ENCODE results near the gene ANAPC4.
A peak's percentile ranks its signal among the peaks of the same experiment; 100 is the strongest.

Gene ANAPC4

DNA sequence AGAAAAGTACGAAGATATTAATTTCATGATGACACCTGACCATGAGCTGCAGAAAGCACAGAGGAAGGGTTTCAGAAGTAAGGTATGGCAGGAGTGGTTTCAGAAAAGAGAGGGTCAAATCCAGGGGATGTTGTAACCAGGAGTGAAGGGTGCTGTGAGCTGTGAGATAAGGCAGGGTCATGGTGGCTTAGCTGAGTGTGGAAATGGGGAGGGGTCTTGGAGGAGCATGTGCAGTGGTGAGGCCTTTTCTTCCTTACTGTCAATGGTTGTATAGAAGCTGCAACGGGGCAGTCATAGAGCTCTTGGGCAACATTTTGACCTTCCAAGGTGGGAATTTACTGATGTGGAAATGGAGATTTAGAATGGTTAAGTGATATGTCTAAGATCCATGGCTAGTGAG, 2.5 kb downstream of the ANAPC4 start:
- no peak for DNase-seq

DNA sequence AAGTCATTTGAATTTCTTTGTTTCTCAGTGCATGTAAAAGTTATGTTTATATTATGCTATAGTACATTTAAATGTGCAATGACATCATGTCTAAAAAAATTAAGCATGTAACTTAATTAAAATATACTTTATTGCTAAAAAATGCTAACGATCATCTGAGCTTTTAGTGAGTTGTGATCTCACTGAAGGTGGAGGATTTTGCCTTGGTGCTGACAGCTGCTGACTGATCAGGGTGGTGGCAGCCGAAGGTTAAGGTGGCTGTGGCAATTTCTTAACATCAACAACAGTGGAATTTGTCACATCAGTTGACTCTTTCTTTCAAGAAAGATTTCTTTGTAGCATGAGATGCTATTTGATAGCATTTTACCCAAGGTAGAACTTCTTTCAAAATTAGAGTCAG, 6.6 kb downstream of the ANAPC4 start:
- no peak for DNase-seq

DNA sequence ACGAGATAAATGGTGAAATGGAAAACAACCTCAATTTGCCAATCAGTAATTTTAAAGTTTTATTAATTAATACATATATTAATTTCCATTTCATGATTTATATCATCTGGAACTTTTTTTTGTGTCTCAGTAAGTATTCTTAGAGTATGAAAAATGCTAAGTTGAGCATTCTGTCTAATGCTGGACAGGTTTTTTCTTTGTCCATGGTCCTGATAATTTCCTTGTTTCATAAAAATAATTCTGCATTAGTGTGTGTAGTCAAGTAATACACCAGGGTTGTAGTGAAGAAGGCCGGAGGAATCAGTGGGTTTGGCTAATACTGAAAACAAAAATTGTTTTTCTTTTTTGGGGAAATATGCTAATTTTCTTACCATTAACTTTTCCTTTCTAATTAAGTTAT, 9.9 kb downstream of the ANAPC4 start:
- DNase-seq, result no peak

DNA sequence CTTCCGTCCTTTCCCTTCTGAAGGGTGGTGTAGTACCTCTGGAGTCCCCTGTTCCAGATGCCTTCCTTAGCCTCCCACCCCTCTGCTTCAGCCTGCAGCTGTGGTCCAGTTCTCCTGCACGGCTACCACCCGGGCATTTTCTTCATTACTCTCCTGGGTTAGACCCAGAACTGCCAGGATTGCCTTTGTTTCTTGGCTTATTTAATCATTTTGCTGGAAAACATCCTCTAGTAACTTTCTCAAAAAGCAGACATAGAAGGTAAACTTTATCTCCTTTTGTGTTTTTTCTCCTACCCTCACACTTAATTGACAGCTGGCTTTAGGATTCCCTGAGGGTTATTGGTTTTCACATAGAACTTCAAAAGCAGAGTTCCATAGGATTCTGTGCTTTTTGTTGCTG, 20.2 kb downstream of the ANAPC4 start:
- no peak for DNase-seq

DNA sequence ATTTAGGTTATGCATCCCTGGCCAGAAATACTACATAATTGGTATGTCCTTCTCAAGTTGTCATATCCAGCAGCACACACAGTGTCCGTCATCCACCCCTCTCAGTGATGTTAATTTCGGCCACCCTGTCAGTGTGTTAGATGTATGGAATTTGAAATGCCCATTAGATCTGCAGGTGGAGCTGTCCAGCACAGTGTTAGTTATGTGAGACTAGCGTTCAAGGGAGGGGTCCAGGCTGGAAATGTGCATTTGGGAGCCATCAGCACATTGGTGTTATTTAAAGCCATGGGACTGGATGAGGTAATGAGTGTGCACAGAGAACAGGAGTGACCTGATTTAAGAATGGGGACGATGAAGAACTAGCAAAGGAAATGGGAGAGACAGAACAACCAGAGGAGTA, 22.4 kb downstream of the ANAPC4 start:
- DNase-seq, result no peak

DNA sequence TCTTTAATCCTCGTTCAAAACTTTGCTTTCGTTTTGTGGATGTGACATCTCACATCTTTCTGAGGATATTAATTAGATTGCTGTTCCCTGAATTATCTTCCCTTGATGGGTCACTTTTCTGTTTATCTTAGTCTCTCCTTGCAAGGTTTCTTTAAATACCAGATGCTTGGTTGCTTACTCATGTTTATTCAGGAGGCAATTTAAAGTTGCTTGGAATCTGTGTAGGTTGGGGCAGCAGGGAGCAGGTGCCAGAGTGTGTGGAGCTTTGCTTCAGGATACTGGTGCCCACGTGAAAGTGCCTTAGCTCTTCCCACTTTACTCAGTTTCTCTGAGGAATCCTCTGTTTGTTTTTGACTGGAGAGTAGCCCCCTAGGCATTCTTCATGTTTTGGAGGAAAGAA, 24.0 kb downstream of the ANAPC4 start:
- no peak for DNase-seq

DNA sequence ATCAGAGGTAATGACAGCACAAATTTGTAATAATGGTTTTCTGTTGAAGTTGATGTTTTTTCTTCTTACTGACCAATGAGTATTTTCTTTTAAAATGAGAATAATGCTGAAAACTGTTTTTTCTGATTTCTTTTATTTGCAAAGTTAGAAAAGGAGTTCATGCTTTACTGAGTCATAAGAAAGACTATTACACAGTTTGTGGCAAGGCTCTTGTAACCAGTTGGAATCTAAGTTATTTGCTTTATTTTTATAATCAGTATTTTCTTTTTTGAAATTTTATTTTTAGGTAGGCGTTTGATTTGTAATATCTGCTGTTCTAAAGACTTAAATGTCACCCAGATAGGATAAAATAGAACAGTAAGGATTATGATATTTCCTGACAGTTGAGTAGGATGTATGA, 25.5 kb downstream of the ANAPC4 start:
- no peak for DNase-seq

DNA sequence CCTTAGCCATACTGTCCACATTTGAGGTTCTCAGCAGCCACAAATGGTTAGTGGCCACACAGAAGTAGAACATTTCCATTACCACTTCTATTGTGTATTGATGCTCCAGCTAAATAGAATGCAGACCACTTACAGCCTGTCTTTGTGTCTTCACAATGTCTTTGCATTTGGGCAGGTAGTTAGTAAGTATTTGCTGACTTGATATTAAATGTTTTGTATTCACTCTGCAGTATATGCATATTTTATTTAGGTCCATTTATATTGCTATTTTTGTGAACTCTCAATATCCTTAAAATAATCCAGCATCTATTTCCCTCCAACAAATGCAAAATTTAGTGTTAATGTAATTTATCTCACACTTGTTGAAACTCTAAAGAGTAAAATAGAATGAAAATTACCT, 26.6 kb downstream of the ANAPC4 start:
- no peak for DNase-seq

DNA sequence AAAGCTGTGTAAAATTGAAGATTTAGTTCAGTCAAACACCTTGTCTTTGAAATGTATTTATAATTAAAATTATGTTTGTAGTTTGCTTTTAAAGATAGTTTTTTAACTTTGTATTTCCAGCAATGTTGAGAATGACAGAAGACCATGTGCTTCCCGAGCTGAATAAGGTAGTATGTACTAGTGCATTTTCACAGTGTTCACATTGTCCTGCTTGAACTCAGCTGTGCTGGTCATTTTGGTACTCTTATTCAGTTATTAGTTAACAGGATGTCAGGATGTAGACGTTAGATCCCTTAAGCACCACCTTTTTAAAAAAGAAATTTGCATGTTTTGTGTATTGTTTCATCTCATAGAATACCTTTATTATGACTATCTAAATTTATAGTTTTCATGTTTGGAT, 28.4 kb downstream of the ANAPC4 start:
- no peak for DNase-seq

DNA sequence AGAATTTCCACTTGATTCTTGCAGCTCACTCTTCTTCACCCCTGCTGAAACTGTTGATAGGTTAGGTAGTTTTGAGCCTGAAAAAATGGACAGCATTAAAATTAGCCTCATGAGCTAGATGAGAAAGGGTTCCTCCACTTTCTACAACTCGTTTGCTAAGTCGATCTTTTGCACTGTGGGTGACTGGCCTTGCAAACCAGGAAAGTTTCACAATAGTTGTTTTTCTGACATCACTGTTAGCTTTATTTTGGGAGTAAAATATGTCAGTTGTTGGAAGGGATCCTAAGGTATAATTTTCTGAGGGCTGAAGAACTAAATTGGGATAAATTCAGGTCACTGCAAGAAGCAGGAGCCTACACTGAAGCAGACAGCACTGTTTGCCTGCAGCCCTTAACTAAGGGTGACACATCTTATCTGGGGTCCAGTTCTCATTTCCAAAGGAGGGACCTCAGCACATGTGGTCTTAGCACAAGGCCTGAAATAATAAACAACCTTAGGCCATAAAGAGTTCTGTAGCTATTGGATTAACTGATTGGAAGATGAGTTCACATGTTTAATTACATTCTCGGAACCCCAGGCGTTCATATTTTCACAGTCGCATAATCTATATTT, 29.1 kb downstream of the ANAPC4 start:
- no peak for DNase-seq

DNA sequence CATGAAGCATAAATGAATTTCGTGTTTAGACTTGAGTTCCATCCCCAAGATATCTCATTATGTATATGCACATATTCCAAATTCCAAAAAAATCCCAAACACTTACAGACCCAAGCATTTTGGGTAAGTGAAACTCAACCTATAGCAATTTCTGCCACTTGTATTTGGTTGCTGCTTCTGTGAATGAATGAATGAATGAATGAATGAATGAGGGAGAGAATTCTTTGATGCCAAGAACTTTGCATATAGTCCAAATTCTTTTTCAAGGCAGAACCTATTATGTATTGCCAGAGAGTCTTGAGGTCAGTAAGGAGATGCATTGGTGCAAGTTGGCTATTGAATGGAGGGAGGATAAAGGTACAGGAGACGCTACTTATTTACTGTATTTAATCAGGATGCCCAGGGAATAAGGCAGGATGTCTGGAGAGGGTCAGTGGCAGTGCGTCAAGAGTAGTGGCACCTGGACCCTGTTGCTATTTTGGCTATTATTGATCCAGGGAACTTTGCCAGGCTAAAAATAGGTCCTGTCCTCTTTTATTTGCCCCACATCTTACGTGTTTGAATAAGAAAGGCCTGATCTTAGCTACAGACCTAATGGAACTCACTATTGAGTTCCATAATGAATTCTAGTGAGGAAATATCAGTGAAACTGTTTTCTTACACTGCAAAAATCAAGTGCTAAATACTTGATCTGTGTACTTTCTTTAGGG, 33.9 kb downstream of the ANAPC4 start:
- no peak for DNase-seq

DNA sequence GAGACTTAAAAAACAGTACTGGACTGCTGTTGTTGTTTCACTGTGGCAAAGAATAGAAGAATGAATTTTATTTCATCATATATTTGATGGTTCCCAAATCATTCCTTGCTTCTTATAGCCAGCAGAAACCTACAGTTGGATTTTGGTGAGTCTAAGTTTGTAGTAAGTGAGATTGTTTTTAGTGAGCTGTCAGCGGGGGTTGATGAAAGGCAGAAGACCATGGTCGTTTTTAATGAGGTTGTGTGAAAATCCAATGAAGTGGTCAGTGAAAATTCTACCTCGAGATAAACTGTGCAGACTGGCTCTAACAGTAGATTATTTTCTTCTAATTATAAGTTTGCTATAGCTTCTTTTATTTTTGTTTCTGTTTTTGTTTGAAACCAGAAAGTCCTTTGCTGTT, 36.2 kb downstream of the ANAPC4 start:
- no peak for DNase-seq

DNA sequence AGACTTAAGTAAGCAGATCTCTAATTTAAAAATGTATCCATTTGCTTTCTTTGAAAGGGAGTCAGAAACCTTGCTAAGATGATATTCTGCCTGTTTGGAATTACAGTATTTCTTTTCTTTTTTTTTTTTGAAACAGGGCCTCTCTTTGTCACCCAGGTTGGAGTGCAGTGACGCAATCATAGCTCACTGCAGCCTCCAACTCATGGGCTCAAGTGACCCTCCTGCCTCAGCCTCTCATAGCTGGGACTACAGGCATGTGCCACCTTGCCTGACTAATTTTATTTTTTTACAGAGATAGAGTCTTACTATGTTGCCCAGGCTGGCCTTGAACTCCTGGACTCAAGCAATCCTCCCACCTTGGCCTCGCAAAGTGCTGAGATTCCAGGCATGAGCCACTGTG, 40.0 kb downstream of the ANAPC4 start:
- no peak for DNase-seq

DNA sequence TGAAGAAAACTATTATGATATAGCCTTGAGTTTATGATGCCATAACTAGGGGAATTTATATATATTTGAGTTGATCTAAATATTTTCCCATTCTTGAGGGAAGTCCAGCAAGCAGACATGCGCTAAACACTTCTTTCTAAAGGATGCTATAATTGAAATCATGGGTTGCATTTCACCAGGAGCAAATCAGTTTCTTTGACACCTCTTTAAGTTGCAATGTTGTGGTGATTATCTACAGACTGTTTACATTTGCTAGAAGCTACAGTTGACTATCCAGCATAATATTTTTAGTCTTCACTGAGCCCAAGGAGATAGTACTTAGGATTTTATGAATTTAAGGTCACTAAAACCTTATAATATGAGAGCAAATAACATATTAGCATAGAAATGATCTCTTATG, 43.9 kb downstream of the ANAPC4 start:
- DNase-seq, result no peak

DNA sequence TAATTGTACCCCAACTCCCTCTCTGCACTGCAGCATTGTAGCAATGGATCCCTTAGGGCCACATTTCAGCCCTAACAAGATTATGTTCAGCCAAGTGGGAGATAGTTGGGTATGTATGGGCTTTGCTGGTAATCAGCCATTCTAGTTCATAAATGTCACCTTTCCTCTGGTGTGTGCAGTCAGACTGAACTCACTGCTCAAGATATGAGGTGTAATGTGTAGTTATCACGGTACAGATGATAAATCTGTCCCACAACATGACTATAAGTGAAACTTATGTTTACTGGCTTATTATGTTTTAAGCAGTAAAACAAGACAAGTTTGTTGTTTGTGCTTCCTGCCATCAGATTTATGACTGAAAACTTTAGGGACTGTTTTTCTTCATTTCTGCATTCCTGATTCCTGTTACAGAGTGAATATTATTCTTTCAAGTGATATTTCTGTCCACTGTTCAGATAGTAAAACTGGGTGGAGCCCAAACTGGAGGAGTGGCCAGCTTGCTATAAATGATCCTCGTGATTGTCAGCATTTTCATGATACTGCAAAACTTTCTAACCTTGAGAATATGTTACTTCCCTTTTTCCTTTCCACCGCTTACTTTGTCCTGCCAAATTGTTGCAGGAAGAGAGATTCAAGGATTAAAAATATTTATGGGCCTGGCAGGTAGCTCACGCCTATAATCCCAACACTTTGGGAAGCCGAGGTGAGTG, 44.9 kb downstream of the ANAPC4 start:
- no peak for DNase-seq

DNA sequence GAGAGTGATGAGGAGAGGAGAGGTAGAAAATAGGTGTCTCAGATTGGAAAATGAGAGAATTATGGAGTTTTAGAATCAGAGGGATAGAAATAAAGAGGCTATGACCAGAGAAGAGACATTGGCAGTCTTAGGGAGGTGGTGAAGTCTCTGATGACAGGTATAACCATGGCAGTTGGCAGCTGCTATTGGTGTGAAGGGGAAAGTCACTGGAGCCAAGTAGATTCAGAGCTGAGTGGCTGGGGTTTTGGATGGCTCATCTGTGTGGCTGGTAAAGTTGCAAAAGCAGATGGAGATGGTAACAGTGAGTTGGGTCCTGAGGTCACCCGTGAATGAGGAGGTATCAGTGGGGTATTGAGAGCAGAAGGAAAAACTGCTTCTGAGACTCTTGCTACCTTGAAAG, 46.5 kb downstream of the ANAPC4 start:
- no peak for DNase-seq

DNA sequence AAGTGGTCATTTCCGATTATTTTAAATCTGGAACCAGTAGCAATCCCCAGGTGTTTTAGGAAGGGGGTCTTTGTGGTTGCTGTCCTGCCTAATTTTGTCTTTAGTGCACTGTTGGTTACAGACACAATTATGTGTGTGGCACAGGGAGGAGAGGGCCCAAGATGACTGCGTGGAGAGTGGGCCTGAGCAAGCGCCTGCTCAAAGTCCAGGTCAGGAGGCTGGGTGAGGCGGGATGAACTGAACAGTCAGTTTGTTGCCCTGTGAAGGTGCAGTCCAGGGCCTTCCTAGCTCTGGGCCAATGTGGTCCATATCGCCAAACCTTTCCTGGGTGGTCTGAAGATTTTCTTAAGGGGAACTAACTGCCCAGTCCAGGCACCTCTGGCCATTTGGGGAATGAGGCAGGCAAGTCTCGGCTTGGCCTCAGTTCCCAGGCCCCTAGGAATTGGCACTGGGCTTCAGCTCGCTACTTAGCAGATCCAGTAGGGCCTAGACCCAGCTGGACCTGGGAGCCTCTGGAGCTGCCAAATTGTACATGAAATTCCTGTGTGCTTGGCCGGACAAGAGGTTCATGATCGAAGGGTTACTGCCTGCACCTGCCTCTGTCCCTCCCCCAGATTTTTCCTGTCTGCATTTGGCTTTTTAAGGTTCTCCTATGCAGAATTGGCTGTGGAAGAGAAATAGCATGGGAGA, 47.6 kb downstream of the ANAPC4 start:
- DNase-seq, result no peak

DNA sequence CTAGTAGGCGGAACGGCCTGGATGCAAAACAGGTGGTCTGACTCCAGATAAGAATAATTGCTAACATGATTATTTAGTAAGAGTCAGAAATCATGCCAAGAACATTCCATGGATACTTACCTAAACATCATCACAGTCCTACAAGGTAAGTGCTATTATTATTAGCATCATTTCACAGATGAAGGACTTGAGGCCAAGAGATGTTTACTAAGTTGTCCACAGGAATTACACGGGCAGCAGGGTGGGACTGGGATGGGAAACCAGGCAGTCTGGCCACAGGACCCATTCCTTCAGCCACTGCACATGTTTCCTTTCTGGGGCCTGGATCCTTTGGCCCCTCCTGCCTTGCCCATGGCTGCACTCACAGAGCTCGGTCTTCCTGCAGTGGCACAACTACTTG, 48.3 kb downstream of the ANAPC4 start:
- DNase-seq, result no peak

DNA sequence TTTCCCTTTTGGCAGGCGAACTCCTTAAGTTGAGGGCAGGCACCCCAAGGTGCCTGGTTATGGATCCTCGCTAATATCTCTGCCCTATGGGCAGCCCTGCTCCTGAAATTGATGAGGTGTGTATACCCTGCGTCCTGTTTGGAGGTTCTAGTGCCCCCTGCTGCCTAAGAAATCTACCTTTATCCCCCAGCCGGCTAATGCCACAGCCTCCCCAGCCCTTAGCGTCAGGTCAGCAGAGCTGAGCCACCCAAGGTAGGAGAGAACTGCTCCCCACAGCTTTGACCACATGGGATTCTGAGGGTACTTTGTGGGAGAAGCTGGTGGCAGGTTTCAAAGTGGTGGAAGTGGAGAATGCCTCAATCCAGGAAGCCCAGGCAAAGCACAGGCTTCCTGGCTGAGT, 50.8 kb downstream of the ANAPC4 start:
- no peak for DNase-seq

DNA sequence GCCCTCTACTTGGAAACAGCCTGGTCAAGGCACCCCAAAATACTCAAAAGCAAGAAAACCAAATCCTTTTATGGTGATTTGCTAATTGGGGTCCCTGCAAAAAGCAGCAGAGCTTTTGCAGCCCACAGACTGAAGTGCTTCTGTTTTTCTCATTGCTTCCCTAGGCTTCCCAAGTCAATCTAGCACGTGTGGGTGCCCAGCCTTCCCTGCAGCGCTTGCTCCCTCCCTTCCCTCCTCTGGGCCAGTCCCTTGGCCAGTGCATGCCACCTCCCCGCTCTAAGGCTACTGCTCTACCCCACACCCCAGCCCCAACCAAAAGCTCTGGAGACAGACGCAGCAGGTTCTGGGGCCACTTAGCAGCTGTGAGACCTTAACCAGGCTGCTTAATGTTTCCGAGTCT, 53.6 kb downstream of the ANAPC4 start:
- DNase-seq, result no peak

DNA sequence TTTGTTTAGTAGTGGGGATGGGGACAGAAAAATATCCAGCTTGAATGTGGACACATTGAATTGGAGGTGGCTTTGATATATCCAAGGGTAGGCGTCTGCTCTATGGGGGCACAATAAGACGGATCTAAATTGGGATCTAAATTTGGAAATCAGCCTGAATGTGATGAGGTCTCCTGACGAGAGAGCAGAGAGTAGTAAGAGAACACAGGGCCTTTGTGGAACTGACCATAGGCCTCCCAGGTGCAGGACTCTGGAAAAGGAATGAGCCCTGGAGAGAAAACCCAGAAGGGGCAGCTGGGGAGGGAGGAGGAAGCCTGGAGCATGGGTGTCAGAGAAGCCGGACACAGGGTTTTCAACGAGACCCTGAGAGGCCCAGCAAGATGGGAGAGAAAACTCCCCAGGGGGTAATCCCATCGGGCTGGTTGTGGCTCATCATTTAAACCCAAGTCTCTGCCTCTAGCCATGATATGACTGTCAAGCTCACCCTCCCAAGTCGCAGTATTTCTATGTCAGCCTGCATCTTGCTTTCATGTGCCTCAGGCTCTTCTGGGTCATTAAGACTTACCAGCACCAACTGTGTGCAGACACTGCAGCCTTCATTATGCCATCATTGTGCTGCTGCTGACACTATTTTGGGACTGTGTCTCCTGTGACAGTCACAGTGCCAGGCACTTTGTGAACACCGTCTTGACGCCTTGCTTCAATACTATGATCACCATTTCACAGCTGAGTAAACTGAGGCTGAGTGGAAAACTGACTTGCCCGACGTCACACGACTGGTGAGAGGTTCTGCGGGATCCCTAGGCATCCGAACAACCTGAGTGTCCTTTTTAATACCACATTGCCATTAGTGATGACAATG, 57.1 kb downstream of the ANAPC4 start:
- no peak for DNase-seq

DNA sequence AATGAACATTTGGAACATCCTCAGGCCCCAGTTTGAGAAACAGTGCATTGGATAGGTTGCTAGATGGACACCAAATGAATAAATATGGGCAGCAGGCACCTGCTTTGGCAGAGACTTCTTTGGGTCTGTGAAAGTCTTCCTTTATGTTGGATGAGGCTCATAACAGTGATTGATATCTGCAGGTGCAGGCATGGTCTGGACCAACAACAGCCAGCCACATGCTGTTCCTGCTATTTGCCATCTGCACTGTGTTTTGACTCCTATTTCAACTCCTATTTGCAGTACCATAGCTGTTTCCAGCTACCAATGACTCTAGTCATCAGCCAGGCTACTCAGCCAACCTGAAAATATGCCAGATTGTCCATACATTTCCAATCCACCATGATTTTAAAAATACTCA, 60.9 kb downstream of the ANAPC4 start:
- peak; percentile 87 for DNase-seq

DNA sequence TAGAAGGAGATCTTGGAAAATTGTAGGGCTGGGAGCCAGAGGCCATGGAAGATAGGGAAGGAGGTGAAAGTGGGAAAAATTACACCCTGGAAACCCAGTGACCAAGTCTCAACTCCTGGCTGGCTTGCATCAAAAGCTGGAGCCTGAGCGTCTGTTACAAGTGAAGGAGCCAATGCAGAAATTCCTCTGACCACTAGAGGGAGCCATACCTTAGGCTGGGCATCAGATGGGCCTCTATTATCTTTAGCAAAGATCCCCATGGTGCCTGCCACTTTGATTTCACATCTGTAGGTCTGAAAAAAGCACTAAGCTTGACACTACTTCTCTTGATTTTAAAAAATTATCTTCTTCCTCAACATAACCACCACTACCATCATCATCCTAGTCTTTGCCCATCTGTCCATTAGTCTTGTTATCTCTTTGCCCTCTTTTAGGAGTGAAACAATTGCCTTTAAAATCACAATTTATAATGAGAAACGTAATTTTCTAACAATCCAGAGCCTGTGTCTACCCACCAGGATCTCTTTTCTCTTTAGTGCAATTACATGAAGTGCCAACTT, 62.9 kb downstream of the ANAPC4 start:
- peak; percentile 79 for DNase-seq
